HG03280 (cell line): ENCODE data around the gene KRTAP19-3.
"Not testable (repeated sequence)": the region's sequence is repeated elsewhere in the genome, so short reads cannot be mapped to it uniquely, and the experiment has no call there.

Source experiments
- ATAC-seq: cut with Tn5 transposase; IDR thresholded peaks from one replicate; pipeline ENCODE4 v1.9.1; 2021; ENCODE audit warnings: mild to moderate bottlenecking, moderate library complexity; ENCODE audit not compliant: unreplicated experiment

KRTAP19-3 gene

DNA sequence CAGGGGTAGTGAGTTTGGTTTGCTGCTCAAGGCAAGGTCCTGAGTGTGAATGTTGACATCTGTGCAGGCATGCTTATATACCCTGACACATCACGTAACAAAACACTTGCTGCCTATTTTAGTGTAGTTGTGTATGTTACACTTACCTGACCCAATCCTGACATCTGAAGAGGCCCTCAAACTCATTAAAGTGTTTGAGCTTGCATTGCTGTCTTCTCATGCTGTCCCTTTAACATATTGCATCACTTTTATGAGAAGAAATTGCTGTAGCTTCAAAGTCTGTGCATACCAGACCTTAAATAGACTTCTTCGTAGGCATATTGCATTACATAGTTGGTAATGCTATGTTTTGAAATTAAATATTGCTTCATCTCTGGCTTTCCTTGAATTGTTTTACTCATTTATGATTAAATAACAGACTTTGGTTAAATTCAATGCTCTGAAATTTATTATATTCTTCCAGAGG, at the start of gene KRTAP19-3:
KRTAP19-3 (minus strand) TSS at position 51 of the 466 bp plus-strand sequence. CDS start 56 bp downstream, outside the sequence.
- ATAC-seq = no peak

DNA sequence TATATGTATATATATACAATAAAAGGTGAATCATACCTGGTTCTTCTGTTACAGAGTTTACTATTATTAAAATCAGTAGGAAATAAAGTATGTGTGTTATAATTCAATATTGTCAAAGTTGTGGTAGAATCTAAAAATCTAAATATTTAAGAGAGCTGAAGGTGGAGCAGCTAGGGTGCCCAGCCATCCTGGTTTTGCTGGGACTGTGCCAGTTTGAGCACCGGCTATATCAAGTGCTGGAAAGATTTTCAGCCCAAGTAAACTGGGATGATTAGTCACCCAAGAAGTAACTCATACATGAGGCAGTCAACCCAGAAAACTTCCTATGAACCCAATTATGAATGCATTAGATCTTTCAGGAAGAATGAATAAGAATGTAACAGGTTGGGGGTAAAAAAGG, 27.1 kb upstream of the KRTAP19-3 start:
- ATAC-seq = no peak

DNA sequence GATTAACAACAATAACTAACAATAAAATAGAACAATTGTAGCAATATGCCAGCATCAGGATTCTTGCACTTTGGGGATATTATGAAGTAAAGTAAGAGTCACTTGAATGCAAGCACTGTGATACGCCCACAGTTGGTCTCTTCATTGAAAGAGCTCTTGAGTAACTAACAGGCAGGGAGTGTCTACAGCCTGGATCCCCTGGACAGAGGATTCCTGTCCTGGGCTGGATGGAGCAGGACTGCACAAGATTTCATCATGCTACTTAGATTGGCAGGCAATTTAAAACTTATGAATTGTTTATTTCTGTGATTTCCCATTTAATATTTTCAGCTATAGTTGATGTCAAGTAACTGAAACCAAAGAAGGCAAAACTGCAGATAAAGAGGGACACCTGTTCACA, 23.9 kb upstream of the KRTAP19-3 start:
- no peak for ATAC-seq

DNA sequence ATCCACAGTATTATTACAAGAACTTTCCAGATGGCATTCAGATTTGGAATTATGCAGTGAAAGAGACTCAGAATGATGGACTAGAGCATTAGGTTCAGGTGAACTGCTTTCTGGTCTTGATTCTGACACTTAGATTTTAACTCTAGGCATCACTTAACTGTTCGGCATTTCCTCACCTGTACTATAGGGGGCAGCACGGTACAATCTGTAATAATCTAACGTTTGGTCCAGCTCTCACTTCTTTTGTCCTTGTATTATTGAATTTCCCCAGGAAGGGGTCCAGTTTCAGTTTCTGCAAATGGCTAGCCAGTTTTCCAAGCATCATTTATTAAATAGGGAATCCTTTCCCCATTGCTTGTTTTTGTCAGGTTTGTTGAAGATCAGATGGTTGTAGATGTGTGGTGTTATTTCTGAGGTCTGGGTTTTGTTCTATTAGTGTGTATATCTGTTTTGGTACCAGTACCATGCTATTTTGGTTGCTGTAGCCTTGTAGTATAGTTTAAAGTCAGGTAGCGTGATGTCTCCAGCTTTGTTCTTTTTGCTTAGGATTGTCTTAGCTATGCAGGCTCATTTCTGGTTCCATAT, 13.9 kb upstream of the KRTAP19-3 start:
- not testable (repeated sequence) for ATAC-seq

DNA sequence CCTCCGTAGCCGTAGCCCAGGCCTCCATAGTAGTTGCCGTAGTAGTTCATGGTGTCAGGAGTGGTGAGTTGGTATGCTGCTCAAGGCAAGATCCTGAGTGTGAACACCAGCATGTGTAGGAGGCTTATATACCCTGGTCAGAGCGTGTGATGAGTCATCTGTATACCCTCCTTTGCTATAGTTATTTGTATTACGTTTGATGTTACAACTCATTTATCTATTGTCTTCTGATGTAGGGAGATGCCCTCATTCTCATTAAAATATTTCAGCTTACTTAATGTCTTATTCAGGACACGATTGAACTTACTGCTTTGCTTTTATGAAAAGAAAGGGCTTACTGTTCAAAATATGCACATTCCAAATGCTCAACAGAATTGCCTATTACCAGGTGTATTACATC, 10.2 kb upstream of the KRTAP19-3 start, which contains the start of gene KRTAP19-5:
KRTAP19-5 (minus strand) TSS at position 101 of the 400 bp plus-strand sequence; CDS start at position 50, 51 bp downstream.
- ATAC-seq = no peak

DNA sequence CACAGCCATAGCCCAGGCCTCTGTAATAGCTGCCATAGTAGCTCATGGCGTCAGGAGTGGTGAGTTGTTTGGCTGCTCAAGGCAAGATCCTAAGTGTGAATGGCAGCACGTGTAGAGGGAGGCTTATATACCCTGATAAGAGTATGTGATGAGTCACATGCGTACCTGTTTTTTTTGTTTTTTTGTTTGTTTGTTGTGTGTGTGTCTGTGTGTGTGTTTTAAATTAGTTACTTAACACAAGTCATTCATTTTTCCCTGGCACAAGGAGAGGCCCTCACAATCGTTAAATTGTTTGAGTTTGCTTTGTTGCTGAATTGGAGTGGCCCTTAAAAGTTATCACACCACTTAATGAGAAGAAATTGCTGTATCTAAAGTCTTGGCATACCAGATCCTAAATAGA, 5.3 kb upstream of the KRTAP19-3 start, which contains the start of gene KRTAP19-4:
KRTAP19-4 (minus strand) TSS at position 101 of the 400 bp plus-strand sequence; CDS start at position 46, 55 bp downstream.
- no peak for ATAC-seq

DNA sequence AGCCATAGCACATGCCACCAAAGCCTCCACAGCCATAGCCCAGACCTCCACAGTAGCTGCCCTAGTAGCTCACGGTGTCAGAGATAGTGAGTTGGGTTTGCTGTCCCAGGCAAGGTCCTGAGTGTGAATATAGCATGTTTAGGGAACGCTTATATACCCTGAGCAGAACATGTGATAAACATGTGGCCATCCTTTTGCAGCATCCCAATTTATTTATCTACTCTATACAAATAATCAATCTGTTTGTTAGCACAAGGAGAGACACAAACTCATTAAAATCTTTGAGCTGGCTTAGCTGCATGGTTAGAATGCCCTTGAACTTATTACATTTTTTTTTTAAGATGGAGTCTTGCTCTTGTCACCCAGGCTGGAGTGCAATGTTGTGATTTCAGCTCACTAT, 4.5 kb downstream of the KRTAP19-3 start, which contains the start of gene KRTAP19-2:
KRTAP19-2 (minus strand) TSS at position 101 of the 400 bp plus-strand sequence; CDS start at position 13, 88 bp downstream.
- no peak for ATAC-seq

DNA sequence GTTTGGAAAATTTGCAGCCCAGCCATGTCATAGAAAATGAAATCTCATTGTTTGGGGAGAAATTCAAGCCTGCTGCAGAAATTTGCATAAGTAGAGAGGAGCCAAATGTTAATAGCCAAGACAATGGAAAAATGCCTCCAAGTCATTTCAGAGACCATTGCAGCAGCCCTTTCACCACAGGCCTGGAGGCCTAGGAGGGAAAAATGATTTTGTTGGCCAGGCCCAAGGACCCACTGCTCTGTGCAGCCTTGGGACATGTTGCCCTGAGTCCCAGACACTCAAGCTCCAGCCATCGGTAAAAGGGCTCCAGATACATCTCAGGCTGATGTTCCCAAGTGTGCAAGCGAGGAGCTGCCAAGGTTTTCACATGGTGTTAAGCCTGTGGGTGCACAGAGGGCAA, 5.6 kb downstream of the KRTAP19-3 start:
- ATAC-seq = no peak

DNA sequence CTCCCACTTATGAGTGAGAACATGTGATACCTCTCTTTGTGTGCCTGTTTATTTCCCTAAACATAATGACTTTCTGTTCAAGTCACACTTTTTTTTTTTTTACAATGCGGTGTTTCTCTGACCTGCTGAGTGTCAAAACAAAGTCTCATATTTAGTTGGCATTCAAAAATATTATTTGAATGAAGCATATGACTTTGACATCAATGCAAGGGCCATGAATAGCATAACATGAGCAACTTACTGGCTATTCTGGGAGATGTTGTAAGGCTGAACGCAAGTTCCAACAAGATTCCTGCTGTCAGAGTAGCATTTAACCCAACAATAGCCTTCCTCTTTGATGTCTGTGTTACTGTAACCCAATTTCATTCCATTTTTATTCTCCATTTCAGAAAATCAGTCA, 9.7 kb downstream of the KRTAP19-3 start:
- ATAC-seq = no peak

DNA sequence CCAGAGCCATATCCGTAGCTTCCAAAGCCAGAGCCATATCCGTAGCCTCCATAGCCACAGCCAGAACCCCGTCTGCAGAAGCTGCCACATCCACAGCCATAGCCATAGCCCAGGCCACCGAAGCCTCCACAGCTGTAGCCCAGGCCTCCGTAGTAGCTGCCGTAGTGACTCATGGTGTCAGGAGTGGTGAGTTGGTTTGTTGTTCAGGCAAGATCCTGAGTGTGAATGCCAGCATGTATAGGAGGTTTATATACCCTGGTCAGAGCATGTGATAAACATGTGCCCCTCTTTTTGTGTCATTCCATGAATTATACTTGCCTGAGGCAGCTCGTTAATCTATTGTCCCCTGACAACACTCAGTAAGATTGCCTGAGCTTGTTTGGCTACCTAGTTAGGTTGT, 11.7 kb downstream of the KRTAP19-3 start, which contains the start of gene KRTAP19-1:
KRTAP19-1 (minus strand) TSS at position 223 of the 400 bp plus-strand sequence; CDS start at position 173, 50 bp downstream.
- ATAC-seq = no peak

DNA sequence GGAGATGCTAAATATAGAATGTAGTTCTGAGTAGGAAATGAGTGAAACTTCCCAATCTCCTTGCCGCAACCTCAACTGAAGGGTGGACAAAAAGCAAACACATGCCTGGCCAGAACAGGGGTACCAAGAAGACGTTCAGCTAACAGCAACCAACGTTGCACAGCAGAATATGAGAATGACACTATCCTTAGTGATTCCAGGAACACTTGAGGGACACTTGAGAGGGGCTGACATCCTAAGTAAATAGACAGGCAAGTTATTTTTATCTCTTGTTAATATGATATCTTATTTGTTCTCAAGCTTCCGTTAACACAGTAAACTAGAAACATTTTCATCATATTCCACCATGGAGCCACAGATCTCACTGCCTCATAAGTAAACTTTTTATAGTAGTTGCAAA, 12.6 kb downstream of the KRTAP19-3 start:
- no peak for ATAC-seq

DNA sequence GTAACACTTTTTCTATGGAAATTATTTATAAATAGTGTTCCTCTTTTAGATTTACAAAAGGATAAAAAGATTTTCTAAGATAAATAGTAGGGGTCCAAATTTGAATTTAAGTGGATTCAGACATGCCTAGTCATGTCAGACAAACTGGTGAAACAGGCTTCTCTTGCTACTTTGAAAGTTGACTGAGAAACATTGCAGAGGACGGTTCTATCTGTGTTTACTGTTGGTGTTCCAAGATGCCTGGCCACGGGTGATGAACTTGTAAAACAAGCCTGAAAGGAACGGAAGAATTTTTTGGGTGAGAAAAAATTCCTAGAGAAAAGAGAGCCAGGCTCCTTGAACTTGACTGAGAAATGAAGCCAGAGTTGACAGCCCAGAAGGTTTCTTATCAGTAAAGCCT, 13.8 kb downstream of the KRTAP19-3 start:
- ATAC-seq = no peak

DNA sequence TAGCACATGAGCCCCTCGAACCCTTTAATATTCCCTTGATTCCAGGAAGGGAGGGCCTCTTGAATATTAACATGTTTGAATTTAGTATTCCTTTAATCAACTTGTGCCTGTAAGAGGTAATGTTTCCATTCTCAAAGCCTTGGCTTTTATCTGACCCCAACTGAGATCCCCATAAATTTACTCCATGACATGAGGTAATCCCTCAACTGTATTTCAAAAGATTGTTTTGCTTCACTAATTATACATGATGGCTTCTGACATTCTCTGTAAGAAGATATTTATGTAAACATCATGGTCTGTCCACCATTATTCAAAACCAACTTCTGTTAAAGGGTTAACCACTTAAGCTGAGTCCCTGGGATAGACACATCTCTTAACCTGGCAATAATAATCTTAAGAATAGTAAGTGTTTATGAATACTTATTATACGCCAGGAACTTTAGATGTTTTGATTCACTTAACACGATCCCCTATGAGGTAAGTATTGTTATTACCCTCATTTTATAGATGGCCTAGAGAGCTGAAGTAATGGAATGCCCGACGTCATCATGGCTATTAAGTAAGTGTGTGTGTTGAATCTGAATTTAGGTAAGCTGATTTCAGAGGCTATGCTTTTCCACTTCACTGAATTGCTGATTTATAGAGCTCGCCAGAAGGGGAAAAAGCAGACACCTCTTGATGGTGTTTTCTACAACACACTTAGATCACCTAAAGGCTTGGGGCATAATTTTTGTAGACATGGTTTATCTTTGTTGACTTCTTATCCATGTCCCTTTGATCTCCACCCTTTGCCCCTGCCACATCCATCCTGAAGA, 22.7 kb downstream of the KRTAP19-3 start:
- ATAC-seq = no peak

DNA sequence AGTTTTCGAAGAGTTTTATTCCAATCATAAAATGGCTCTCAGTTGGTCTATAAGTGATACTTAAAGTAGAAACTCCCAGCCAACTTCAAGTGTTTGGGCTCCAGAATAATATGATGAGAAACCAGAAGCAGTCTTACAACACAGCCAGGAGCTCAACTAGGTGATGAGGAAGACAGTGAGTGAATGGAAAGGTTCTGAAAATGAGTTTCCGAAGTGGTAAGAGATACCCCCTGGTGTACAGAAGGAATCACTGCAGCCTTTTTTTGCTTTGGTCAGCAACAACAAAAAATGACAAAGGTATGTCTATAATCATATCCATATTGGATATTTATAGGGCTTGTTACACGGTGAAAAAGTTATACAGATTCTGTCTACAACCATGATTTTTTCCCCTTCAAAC, 28.1 kb downstream of the KRTAP19-3 start:
- no peak for ATAC-seq

DNA sequence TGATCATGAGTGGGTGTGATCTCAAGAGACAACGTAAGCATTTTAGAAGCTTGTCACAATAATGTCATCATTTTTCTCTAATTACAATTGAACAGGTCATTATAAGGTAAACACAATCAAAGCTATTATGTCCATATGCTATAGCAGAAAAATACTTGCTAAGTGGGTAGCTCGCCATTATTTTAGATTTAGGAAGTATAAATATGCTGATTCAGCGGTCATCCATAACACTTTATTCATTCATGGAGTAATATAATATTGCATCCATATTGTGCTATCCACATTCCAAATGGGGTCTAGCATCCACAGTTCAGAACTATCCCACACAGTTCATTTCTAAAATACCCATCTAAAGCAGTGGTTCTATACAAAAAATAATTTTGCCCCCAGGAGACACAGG, 43.3 kb downstream of the KRTAP19-3 start:
- no peak for ATAC-seq

DNA sequence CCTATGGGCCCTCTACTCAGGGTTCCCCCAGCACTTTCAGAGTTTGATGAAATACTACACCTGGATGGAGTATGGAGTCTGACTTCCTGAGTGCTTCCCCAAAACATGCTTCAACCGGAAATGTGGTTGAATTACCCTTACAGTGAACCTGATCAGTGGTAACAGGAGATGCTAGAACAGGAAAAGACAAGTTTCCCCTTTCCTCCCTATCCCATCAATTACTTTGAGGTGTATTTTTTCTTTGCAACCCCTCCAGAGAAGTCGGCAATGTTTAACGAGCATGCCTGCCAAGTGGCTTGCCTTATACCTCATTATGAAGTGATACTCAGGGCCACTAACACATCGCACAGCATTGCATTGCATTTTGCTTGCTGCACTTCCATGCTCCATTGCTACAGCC, 44.8 kb downstream of the KRTAP19-3 start:
- no peak for ATAC-seq

DNA sequence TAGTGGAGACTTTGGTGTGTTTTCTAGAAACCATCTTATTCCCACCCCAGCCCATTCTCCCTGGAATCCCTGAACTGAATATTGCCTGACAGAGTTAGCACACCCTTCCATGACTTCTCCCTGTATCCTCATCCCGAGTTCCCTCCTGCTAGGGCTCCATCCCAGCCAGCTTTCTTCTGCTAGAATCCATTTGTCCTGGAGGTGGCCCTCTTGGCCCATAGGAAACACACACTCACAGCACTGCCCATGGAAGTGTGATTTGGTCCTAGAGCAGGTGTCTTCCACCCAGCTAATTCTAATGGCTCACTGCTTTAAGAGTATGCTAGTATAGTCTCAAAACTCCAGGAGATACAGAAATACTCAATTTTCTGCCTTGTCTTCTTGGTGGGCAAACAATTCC, 47.6 kb downstream of the KRTAP19-3 start:
- ATAC-seq = no peak

DNA sequence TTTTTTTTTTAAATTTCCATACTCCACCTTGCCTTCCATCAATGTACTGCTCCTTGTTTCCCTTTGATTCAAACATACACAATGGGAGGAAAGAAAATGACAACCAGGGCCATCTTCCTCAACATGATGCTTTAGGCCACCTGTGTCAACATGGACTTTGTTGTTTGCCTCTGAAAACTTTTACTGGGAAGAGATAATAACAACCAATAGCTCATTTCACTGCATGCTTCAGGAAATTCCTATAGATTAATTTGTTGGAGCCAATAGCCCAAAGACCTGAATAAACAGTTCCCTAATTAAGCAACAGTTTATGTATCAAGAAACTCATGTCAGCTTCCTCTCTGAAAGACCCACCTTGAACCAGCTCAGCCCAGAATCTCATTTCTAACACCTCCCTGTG, 48.6 kb downstream of the KRTAP19-3 start:
- no peak for ATAC-seq
